Peyer's patch (tissue), 4 donors: ENCODE measurements around the gene EDEM2. TPM values are rescaled to one million over a fixed set of nuclear protein-coding genes. Genes with fewer than 3 reads are reported as not detected.

Source experiments
- DNase-seq, 3 donors: peaks; one replicate each; pipeline ENCODE4 v3.0.0-alpha.2; 2017 to 2019
- H3K27ac ChIP-seq, 4 donors: fragments of 200-600 bp; sonication (generic); one replicate each; pipeline ENCODE4 v1.5.1; 2016 to 2019
- H3K27me3 ChIP-seq, 2 donors: fragments of 200-600 bp; sonication (generic); one replicate each; pipeline ENCODE4 v1.5.1; 2019
- H3K36me3 ChIP-seq, 3 donors: fragments of 200-600 bp; sonication (generic); one replicate each; pipeline ENCODE4 v1.5.1; 2016 to 2019
- H3K4me1 ChIP-seq, 4 donors: fragments of 200-600 bp; sonication (generic); one replicate each; pipeline ENCODE4 v1.5.1; 2016 to 2019
- H3K4me3 ChIP-seq, 4 donors: fragments of 200-600 bp; sonication (generic); 1 replicate in 3 of 4; 2 replicates in 1 of 4; pipeline ENCODE4 v1.5.1; 2016 to 2019; ENCODE audit warnings: mild to moderate bottlenecking in 1 of 4
- H3K9me3 ChIP-seq, 4 donors: fragments of 200-600 bp; sonication (generic); one replicate each; pipeline ENCODE4 v1.5.1; 2016 to 2019; ENCODE audit warnings: mild to moderate bottlenecking in 1 of 4
- POLR2A ChIP-seq, 2 donors: fragments of 450-650 bp; IDR thresholded peaks; one replicate each; pipeline ENCODE4 v1.5.1; 2017; ENCODE audit warnings: antibody characterized with exemption in 2 of 2, mild to moderate bottlenecking in 2 of 2, moderate library complexity in 2 of 2
- total RNA-seq, 4 donors: library from RNA; depleted of rRNA; stranded (reverse); fragments of >200 nt; gene quantifications; one replicate each; pipeline ENCODE4 v1.1.0, GENCODE V29; 2016
- TF ChIP-seq, protein P1 (sequence below), 6 experiments: fragments of 450-650 bp in 4 of 6; fragments of 200-600 bp in 2 of 6; sonication (generic) in 1 of 6; IDR thresholded peaks; one replicate each; pipeline ENCODE4 v1.5.1; 2017 to 2019; ENCODE audit warnings: antibody characterized with exemption in 6 of 6, mild to moderate bottlenecking in 3 of 6, moderate library complexity in 1 of 6

EDEM2 gene
- total RNA-seq, 4 donors from 2014 or later: 18.2 to 38.3 (median 33.8) TPM

DNA sequence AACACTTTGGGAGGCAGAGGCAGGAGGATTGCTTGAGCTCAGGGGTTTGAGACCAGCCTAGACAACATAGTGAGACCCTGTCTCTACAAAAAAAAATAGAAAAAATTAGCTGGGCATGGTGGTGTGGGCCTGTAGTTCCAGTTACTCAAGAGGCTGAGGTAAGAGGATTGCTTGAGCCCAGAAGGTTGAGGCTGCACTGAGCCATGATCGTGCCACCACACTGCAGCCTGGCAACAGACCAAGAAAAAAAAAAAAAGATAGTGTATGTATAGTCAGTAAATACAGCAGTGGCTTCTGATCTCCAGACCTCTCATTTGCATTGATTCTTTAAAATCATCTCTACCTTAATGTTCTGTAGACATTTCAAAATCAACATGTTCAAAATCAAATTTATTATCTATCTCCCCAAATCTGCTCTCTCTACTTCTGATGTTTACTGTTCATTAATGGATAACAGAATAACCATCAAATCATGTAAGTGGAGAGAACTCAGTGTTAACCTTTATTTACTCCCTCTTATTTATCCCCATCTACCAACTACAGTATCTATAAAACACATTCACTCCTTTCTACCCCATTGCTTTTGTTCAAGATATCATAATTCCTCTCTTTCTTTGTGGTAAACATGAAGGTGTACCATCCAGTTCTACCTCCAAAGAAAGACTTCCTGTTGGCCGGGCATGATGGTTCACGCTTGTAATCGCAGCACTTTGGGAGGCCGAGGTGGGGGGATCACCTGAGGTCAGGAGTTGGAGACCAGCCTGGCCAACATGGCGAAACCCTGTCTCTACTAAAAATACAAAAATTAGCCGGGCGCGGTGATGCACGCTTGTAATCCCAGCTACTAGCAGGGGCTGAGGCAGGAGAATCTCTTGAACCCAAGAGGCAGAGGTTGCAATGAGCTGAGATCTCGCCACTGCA is 32.4 kb upstream of the EDEM2 start:
- H3K9me3 ChIP-seq: no peaks in the 10 kb centered on the region
- no peak for TF ChIP-seq POLR2A (IDR thresholded peaks at IDR 0.05)
- TF ChIP-seq, protein P1, sequence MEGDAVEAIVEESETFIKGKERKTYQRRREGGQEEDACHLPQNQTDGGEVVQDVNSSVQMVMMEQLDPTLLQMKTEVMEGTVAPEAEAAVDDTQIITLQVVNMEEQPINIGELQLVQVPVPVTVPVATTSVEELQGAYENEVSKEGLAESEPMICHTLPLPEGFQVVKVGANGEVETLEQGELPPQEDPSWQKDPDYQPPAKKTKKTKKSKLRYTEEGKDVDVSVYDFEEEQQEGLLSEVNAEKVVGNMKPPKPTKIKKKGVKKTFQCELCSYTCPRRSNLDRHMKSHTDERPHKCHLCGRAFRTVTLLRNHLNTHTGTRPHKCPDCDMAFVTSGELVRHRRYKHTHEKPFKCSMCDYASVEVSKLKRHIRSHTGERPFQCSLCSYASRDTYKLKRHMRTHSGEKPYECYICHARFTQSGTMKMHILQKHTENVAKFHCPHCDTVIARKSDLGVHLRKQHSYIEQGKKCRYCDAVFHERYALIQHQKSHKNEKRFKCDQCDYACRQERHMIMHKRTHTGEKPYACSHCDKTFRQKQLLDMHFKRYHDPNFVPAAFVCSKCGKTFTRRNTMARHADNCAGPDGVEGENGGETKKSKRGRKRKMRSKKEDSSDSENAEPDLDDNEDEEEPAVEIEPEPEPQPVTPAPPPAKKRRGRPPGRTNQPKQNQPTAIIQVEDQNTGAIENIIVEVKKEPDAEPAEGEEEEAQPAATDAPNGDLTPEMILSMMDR (IDR thresholded peaks at IDR 0.05): no peak
- H3K36me3 ChIP-seq: peaks cover 0 to 15% (median 0%) of the 10 kb centered on the region in 3 donors
- no peaks in the 10 kb centered on the region for H3K27me3 ChIP-seq
- no peak overlapping the region for H3K27ac ChIP-seq
- no peak overlapping the region for H3K4me3 ChIP-seq
- H3K4me1 ChIP-seq: no peaks in the 10 kb centered on the region
- DNase-seq: no peak

DNA sequence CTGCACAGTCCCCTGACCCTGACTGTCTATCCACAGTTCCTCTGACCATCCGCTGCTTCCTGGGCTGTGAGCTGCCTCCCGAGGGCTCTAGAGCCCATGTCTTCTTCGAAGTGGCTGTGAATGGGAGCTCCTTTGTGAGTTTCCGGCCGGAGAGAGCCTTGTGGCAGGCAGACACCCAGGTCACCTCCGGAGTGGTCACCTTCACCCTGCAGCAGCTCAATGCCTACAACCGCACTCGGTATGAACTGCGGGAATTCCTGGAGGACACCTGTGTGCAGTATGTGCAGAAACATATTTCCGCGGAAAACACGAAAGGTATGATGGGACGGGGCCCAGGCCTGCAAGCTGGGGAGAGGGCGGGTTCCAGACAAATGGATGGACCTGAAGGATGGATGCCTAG is 29.0 kb upstream of the EDEM2 start:
- H3K4me1 ChIP-seq: peaks cover 0 to 8% (median 2%) of the 10 kb centered on the region in 4 donors
- H3K4me3 ChIP-seq: no peak overlapping the region
- no peak for TF ChIP-seq POLR2A (IDR thresholded peaks at IDR 0.05)
- TF ChIP-seq, protein P1 (IDR thresholded peaks at IDR 0.05): no peak
- no peaks in the 10 kb centered on the region for H3K9me3 ChIP-seq
- no peaks in the 10 kb centered on the region for H3K27me3 ChIP-seq
- H3K27ac ChIP-seq: no peak overlapping the region
- DNase-seq: no peak
- H3K36me3 ChIP-seq: peaks cover 0 to 15% (median 0%) of the 10 kb centered on the region in 3 donors

DNA sequence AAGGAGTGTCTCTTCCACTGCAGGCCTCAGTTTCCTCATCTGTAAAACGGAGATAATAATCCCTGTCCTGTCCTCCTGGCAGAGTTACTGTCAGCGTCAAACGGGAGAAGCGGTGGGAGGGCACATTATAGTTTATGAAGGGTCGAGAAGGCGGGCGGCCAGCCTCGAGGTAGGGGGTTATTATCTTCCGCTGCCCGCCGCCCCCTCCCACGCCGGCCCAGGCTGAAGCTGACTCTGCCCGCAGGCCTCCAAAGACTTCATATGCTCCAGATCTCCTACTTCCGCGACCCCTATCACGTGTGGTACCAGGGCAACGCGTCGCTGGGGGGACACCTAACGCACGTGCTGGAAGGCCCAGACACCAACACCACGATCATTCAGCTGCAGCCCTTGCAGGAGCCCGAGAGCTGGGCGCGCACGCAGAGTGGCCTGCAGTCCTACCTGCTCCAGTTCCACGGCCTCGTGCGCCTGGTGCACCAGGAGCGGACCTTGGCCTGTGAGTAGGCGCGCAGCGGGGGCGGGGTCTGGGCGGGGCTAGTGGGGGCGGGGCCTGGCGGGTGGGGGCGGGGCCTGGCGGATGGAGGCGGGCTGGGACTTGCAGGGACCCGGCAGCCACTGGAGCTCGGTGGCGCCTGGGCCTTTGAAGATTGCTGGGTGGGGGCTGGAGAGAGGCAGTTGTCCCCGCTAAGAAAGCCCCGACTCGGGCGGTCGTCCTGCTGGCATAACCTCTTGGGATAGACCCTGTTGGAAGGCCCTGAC is 27.5 kb upstream of the EDEM2 start:
- Histone ChIP-seq H3K4me1 (peaks cover 0 to 8% (median 2%) of the 10 kb centered on the region in 4 donors), H3K27me3 (no peaks in the 10 kb centered on the region), H3K36me3 (peaks cover 0 to 15% (median 0%) of the 10 kb centered on the region in 3 donors), H3K9me3 (no peaks in the 10 kb centered on the region), H3K27ac (peak overlapping the region in 1 of 4 donors; percentile 57), H3K4me3 (peak overlapping the region in 2 of 4 donors; percentile 5 to 41)
- peak in 2 of 3 donors; percentile 83 to 85 for DNase-seq
- TF ChIP-seq, protein P1 (IDR thresholded peaks at IDR 0.05): no peak
- TF ChIP-seq POLR2A (IDR thresholded peaks at IDR 0.05): peak; percentile 32 to 70

DNA sequence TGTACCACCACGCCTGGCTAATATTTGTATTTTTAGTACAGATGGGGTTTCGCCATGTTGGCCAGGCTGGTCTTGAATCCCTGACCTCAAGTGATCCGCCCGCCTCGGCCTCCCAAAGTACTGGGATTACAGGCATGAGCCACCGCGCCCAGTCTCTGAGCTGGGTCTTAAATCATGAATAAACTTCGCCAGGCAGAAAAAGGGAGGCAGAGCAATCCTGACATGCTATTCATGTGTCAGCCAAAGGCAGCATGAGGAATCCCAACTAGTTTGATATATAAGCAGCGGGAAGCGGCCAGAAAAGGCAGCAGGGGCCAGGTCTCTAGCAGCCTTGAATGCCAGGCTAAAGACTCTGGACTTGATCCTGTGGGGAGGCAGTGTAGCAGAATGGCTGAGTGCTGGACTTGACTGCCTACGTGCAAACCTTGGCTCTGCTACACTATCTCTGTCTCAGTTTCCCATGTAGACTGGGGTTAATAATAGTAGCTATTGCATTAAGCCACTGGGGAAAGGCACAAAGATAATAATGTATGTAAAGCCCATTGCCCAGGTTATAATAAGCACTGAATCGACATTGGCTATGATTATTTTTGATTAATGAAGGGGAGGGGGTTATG is 26.5 kb upstream of the EDEM2 start:
- Histone ChIP-seq H3K4me3 (peak overlapping the region in 2 of 4 donors; percentile 5 to 41), H3K9me3 (no peaks in the 10 kb centered on the region), H3K4me1 (peaks cover 0 to 8% (median 2%) of the 10 kb centered on the region in 4 donors), H3K27ac (peak overlapping the region in 1 of 4 donors; percentile 27), H3K27me3 (no peaks in the 10 kb centered on the region), H3K36me3 (peaks cover 0 to 15% (median 0%) of the 10 kb centered on the region in 3 donors)
- DNase-seq: no peak
- TF ChIP-seq POLR2A (IDR thresholded peaks at IDR 0.05): no peak
- TF ChIP-seq, protein P1 (IDR thresholded peaks at IDR 0.05): no peak

DNA sequence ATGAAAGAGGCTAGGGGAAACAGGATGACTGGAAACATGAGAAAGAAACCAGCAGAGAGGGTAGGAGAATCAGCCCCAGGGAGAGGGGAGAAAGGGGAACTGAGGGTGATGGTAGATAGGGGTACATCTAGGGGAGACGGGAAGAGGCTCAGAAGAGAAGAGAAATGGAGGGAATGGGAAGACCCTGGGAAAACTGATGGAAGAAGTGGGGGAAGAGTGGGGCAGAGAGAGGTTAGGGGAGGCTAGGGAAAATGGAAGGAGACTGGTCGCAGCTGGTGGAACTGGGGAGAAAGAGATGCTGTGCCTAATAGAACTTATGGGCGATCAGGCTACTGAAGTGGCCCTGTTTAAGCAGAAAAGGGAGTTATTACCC is 25.3 kb upstream of the EDEM2 start:
- no peak for DNase-seq
- TF ChIP-seq, protein P1 (IDR thresholded peaks at IDR 0.05): no peak
- no peak for TF ChIP-seq POLR2A (IDR thresholded peaks at IDR 0.05)
- peak overlapping the region; percentile 12 to 49 (median 34) for H3K4me3 ChIP-seq
- H3K27ac ChIP-seq: peak overlapping the region; percentile 38 to 74 (median 54)
- peaks cover 0 to 8% (median 2%) of the 10 kb centered on the region in 4 donors for H3K4me1 ChIP-seq
- peaks cover 0 to 9% (median 0%) of the 10 kb centered on the region in 3 donors for H3K36me3 ChIP-seq
- H3K9me3 ChIP-seq: no peaks in the 10 kb centered on the region
- no peaks in the 10 kb centered on the region for H3K27me3 ChIP-seq
